GM23248 (cell line): ENCODE data around the gene CMIP. TPM values are rescaled to one million over a fixed set of nuclear protein-coding genes. Genes with fewer than 3 reads are reported as not detected.
A peak's percentile ranks its signal among the peaks of the same experiment; 100 is the strongest.

Source experiments
- DNase-seq: peaks from one replicate; pipeline ENCODE4 v3.0.0-alpha.2; 2015
- H2AFZ ChIP-seq: fragments of 200-600 bp; sonication (generic); 2 replicates; pipeline ENCODE4 v1.6.1; 2016; ENCODE audit warnings: antibody characterized with exemption
- H3F3A ChIP-seq: fragments of 200-600 bp; sonication (generic); 2 replicates; pipeline ENCODE4 v1.6.1; 2016; ENCODE audit warnings: mild to moderate bottlenecking, antibody characterized with exemption, mixed run types; ENCODE audit not compliant: insufficient read depth
- H3K27ac ChIP-seq: fragments of 200-600 bp; sonication (generic); 2 replicates; pipeline ENCODE4 v1.5.1; 2016; ENCODE audit warnings: mild to moderate bottlenecking
- H3K27me3 ChIP-seq: fragments of 200-600 bp; sonication (generic); replicated peaks from 2 replicates; pipeline ENCODE4 v1.6.1; 2016; ENCODE audit warnings: mild to moderate bottlenecking; ENCODE audit not compliant: insufficient read depth
- H3K36me3 ChIP-seq: fragments of 200-600 bp; sonication (generic); 2 replicates; pipeline ENCODE4 v1.6.1; 2016; ENCODE audit warnings: low read depth, mild to moderate bottlenecking
- H3K4me1 ChIP-seq: fragments of 200-600 bp; sonication (generic); 2 replicates; pipeline ENCODE4 v1.6.1; 2016; ENCODE audit warnings: mild to moderate bottlenecking; ENCODE audit not compliant: insufficient read depth
- H3K4me2 ChIP-seq: fragments of 200-600 bp; sonication (generic); one replicate; pipeline ENCODE4 v1.6.1; 2016; ENCODE audit warnings: mild to moderate bottlenecking; ENCODE audit not compliant: unreplicated experiment
- H3K4me3 ChIP-seq: fragments of 200-600 bp; sonication (generic); 2 replicates; pipeline ENCODE4 v1.5.1; 2016; ENCODE audit warnings: mild to moderate bottlenecking
- H3K79me2 ChIP-seq: fragments of 200-600 bp; sonication (generic); 2 replicates; pipeline ENCODE4 v1.6.1; 2016; ENCODE audit warnings: mild to moderate bottlenecking; ENCODE audit not compliant: insufficient read depth
- H3K9ac ChIP-seq: fragments of 200-600 bp; sonication (generic); 2 replicates; pipeline ENCODE4 v1.6.1; 2016; ENCODE audit warnings: mild to moderate bottlenecking
- H3K9me2 ChIP-seq: fragments of 200-600 bp; sonication (generic); 2 replicates; pipeline ENCODE4 v1.6.1; 2016; ENCODE audit warnings: mixed run types, mild to moderate bottlenecking, moderate library complexity; ENCODE audit not compliant: insufficient read depth
- H3K9me3 ChIP-seq: fragments of 200-600 bp; sonication (generic); one replicate; pipeline ENCODE4 v1.6.1; 2017; ENCODE audit warnings: low read depth
- H4K20me1 ChIP-seq: fragments of 200-600 bp; sonication (generic); 2 replicates; pipeline ENCODE4 v1.6.0; 2016; ENCODE audit not compliant: insufficient read depth
- EZH2 ChIP-seq: fragments of 200-600 bp; sonication (generic); IDR thresholded peaks from 2 replicates; pipeline ENCODE4 v1.6.1; 2018; ENCODE audit warnings: antibody characterized with exemption, mild to moderate bottlenecking; ENCODE audit not compliant: insufficient read depth, poor library complexity, severe bottlenecking
- EZH2phosphoT487 ChIP-seq: fragments of 200-600 bp; sonication (generic); IDR thresholded peaks from 2 replicates; pipeline ENCODE4 v1.6.1; 2018; ENCODE audit warnings: antibody characterized with exemption, moderate library complexity, mild to moderate bottlenecking, low read depth; ENCODE audit not compliant: insufficient read depth
- WGBS, 2 experiments: methylation state at CpG; one replicate each; pipeline ENCODE4 v1.1.6; 2015 to 2017; ENCODE audit warnings: low lambda C conversion rate in 2 of 2, low coverage in 1 of 2; ENCODE audit errors: missing lambda C conversion rate in 2 of 2; 5-methylcytosine and 5-hydroxymethylcytosine counted together
- in situ Hi-C: fragments of 300-500 bp; cut with MboI; formaldehyde crosslinking; loops from 2 replicates; pipeline ENCODE4 v1.15.0; 2020
- polyA plus RNA-seq: library from polyadenylated mRNA; unstranded; fragments of >200 nt; fragmentation: Nextera tagmentation; extraction: Ambion mirVana; gene quantifications from 2 replicates; pipeline ENCODE4 v1.2.1, GENCODE V29; 2016
- total RNA-seq: library from RNA; depleted of rRNA; stranded (reverse); fragments of >200 nt; shearing (Covaris generic); gene quantifications from 2 replicates; pipeline ENCODE4 v1.2.3, GENCODE V29; 2014

Gene CMIP
- total and polyA plus RNA-seq, 2 experiments from 2014 or later = 1.5 to 9.5 TPM

DNA sequence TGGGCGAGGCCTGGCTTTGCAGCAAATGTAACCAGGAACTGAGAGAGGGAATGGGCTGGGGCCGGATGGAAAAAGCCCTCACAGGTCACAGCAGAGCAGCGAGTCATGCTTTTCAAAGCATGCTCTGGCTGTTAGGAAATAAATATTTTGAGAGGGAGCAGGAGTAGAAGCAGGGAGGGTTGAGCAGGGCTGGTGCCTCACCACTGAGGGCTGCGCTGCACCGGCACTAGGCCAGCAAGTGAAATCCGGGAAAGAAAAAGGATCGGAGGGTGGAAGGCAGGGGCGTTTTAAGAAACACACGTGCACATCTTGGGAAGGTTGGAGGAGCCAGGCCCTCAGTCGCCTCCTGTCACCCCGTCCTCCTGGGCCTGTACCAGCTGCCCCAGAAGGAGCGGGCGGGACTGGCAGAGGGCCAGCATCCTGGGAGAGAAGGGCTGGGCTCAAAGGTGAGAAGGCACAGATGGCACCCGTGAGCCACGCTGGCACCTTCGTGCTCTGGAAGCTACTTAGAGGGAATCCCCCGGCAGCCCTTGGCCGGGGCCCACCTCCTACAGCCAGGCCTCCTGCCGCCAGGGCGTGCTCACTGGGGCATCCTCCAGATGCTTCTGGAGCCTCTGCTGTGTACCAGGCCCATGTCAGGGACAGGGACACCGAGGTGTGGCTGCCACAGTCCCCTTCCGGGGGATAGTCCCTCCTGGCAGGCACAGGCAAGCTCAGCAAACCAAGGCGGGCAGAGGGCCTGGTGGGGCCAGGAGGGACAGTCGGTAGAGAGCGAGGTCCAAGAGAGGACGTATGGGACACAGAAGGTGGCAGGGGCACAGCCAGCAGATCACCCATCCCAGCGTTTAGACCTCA lies 263.0 kb downstream of the CMIP start:
- H3K4me1 ChIP-seq = peaks cover 23% of the 10 kb centered on the region
- peaks cover 9% of the 10 kb centered on the region; the same call in 1 of the 2 replicates for H3K36me3 ChIP-seq
- no peak overlapping the region for H3K4me2 ChIP-seq
- no peak overlapping the region for H2AFZ ChIP-seq
- H3K27ac ChIP-seq = 0 out of 2 replicates have a peak overlapping the region, but pooled peaks have one; percentile 28
- no peaks in the 10 kb centered on the region for H3K9me2 ChIP-seq
- H3K79me2 ChIP-seq = no peaks in the 10 kb centered on the region
- no peak for TF ChIP-seq EZH2phosphoT487
- TF ChIP-seq EZH2 = no peak
- H3F3A ChIP-seq = peaks cover 15% of the 10 kb centered on the region; the same call in 1 of the 2 replicates
- no peak overlapping the region for H3K4me3 ChIP-seq
- no peaks in the 10 kb centered on the region for H3K9me3 ChIP-seq
- peak; percentile 80 for DNase-seq
- 64% methylated on average over 26 to 27 of the region's 27 CpGs for WGBS, 2 experiments
- H3K9ac ChIP-seq = no peak overlapping the region
- in situ Hi-C loops = no loop called here
- no peaks in the 10 kb centered on the region for H4K20me1 ChIP-seq
- no peaks in the 10 kb centered on the region for H3K27me3 ChIP-seq

DNA sequence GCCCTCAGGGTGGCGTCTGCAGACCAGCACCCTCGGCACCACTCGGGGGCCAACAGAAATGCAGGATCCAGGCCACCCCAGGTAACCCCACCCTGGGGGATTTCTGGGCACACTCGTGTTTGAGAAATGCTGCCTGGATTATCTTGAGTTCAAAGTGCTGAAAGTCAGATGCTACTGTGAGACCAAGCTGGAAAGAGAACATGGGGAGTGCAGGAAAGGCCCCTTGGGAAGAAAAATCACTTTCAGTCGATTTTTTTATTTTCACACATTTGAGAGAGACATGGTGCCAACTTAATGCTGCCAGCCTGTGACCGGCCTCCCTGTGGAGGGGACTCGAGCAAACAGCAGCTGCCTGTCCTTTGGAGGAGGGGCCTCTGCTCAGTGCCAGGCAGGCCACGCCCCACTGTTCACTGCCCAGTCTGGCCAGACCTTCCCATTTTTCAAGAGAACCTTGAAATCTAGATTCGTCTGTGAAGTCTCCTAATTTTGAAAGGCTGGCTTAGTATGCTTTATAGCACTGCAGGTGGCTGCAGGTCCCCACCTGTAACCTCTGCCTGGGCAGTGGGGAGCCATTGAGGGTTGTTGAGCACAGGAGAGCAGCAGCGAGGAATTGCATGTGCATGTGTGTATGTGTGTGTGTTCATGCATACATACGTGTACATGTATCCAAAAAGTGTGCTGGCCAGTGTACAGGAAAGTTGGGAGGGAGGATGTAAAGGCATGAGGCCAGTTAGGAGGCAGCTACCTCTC lies 263.8 kb downstream of the CMIP start:
- no peaks in the 10 kb centered on the region for H3K9me2 ChIP-seq
- in situ Hi-C loops = no loop called here
- H3K79me2 ChIP-seq = no peaks in the 10 kb centered on the region
- no peak overlapping the region for H2AFZ ChIP-seq
- TF ChIP-seq EZH2 = no peak
- no peak for TF ChIP-seq EZH2phosphoT487
- no peak for DNase-seq
- no peak overlapping the region for H3K4me3 ChIP-seq
- H3K36me3 ChIP-seq = peaks cover 9% of the 10 kb centered on the region; the same call in 1 of the 2 replicates
- 0 out of 2 replicates have a peak, but pooled peaks cover 15% of the 10 kb centered on the region for H3F3A ChIP-seq
- H4K20me1 ChIP-seq = no peaks in the 10 kb centered on the region
- H3K4me2 ChIP-seq = no peak overlapping the region
- H3K9ac ChIP-seq = no peak overlapping the region
- H3K4me1 ChIP-seq = peaks cover 16% of the 10 kb centered on the region
- no peaks in the 10 kb centered on the region for H3K27me3 ChIP-seq
- no peaks in the 10 kb centered on the region for H3K9me3 ChIP-seq
- 70 to 73% methylated on average over 11 of the region's 11 CpGs for WGBS, 2 experiments
- H3K27ac ChIP-seq = no peak overlapping the region

DNA sequence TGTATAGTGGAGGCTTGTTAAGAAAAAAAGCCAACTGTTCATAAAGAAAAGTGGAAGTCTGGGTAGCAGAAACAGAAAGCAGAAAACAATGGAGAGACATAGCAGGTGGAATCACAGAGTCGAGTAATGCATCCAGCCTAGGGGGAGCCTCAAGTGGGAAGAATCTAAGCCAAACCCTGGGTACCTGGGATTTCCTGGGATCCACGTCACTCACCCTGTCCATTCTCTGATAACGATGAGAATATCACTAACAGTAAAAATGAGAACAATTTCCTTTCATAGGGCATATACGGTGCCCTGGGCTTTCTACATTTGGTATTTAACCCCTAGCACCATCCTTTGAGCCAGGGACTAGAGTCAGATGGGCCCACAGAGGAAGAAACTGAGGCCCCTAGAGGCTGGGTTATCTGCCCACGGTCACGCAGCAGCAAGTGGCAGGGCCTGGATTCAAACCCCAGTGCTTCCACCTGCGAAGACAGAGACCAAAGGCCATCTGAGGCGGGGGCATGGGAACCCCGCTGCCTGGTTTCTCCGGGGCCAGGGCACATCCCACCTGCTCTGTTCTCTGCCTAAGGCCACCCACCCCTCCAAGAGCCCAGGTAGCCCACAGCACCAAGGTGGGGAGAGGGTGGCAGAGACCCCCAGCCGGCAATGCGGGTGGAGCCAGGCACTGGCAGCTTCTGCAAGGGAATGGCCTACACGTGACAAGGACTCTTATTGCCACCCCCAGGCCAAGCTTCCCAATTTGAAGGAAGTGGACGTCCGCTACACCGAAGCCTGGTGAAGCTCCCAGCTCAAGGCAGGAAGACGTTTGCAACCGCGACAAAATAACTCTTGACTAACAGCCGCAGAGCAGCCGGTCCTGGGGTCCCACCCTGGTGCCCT lies 264.6 kb downstream of the CMIP start:
- Histone ChIP-seq H3K4me3 (no peak overlapping the region), H3K4me2 (no peak overlapping the region), H3K9me3 (no peaks in the 10 kb centered on the region), H3K79me2 (no peaks in the 10 kb centered on the region), H4K20me1 (no peaks in the 10 kb centered on the region), H3K4me1 (peaks cover 13% of the 10 kb centered on the region), H3K27ac (no peak overlapping the region), H3K36me3 (peaks cover 9% of the 10 kb centered on the region; the same call in 1 of the 2 replicates), H3K9ac (no peak overlapping the region), H3F3A (0 out of 2 replicates have a peak, but pooled peaks cover 15% of the 10 kb centered on the region), H2AFZ (no peak overlapping the region), H3K9me2 (no peaks in the 10 kb centered on the region), H3K27me3 (no peaks in the 10 kb centered on the region)
- in situ Hi-C loops = no loop called here
- DNase-seq = no peak
- WGBS, 2 experiments = 90 to 93% methylated on average over 21 of the region's 21 CpGs
- TF ChIP-seq EZH2 (no peak), EZH2phosphoT487 (no peak)

DNA sequence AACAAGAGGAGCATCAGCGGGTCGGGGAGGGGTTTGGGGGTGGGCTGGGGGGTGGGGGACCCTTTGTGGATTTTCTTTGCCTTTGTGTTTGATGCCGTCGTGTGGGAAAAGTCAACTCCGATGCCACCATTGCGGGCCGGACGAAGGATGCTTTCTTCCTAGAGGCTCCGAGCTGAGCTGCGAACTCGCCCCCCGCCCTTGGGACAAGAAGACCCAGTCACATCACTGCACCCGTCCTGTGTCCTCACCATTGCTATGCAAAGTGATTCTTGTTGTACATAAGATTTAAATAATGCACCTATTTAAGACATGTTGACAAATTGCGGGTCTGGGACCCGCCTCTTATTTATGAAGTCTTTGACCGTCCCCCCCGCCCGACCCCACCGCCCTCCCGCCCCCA lies 265.4 kb downstream of the CMIP start:
- no peak for DNase-seq
- Histone ChIP-seq H3K36me3 (peaks cover 9% of the 10 kb centered on the region; the same call in 1 of the 2 replicates), H3K27ac (no peak overlapping the region), H3K27me3 (no peaks in the 10 kb centered on the region), H3K4me3 (no peak overlapping the region), H3K79me2 (no peaks in the 10 kb centered on the region), H3K9me3 (no peaks in the 10 kb centered on the region), H3K4me1 (peaks cover 13% of the 10 kb centered on the region), H2AFZ (no peak overlapping the region), H4K20me1 (no peaks in the 10 kb centered on the region), H3K4me2 (no peak overlapping the region), H3F3A (0 out of 2 replicates have a peak, but pooled peaks cover 15% of the 10 kb centered on the region), H3K9ac (no peak overlapping the region), H3K9me2 (no peaks in the 10 kb centered on the region)
- in situ Hi-C loops = no loop called here
- TF ChIP-seq EZH2 (no peak), EZH2phosphoT487 (no peak)
- 97 to 99% methylated on average over 19 to 20 of the region's 20 CpGs for WGBS, 2 experiments
